ENCODE results near the gene RNF31.
"Not testable (repeated sequence)": the region's sequence is repeated elsewhere in the genome, so short reads cannot be mapped to it uniquely, and the experiment has no call there.

- not testable (repeated sequence) for TF ChIP-seq CTCF (IDR thresholded peaks at IDR 0.05); POLR2A (IDR thresholded peaks at IDR 0.05; ENCODE audit: low read length); KDM5A (IDR thresholded peaks at IDR 0.05); RFX5 (IDR thresholded peaks at IDR 0.05); MAX (IDR thresholded peaks at IDR 0.05); HDAC2 (IDR thresholded peaks at IDR 0.05); KDM1A (IDR thresholded peaks at IDR 0.05; ENCODE audit: low read depth)
These were observed 56.1 kb downstream of the RNF31 start for GRCh38 chr14:24203249-24203886.
